ENCODE results near the gene HLA-DMA. TPM values are rescaled to one million over a fixed set of nuclear protein-coding genes. Genes with fewer than 3 reads are reported as not detected.

Gene HLA-DMA
- total and polyA plus RNA-seq, 9 of the 15 experiments (the other 6 are each of a cell fraction or from before 2014, with no cell fraction given), result 0.13 to 0.83 (median 0.51) TPM

DNA sequence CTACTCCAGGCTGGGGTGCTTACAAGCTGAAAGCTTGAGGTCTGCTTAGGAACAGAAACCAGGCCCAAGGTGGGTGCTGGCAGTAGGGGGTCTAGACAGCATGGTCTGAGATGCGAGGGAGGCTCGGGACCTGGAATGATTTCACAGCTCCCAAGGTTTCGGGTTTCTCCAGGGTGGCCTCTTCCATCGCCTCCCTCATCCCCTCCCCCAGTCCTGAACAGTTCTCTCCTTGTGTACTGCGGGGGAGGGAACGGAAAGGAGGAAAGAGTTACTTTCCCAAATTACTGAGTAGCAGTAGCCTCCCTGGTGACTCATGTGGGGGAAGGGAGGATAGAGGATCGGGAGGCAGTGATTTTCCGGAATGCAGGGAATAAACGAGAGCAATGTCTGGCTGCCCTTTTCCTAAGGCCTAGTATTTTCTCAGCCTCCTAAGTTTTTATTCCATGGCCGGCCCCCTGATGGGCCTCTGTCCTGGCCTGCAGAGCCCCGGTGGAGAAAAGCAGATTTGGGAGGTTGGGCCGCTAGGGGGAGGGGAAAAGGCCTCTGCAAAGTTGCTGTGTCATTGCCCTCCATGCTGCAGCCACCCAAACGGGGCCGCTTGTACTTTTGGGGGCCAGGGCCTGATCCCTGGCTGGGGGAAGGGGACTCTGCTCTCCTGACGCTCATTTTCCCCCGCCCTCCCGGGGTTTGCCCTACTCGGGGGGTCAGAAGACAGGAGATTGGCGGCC is 17.0 kb upstream of the HLA-DMA start (continued):
- 0 out of 2 replicates have a peak, but pooled peaks have one; percentile 13 for TF ChIP-seq E2F3 (CRISPR knock-in tag; IDR thresholded peaks at IDR 0.05)
- TF ChIP-seq, protein P1, sequence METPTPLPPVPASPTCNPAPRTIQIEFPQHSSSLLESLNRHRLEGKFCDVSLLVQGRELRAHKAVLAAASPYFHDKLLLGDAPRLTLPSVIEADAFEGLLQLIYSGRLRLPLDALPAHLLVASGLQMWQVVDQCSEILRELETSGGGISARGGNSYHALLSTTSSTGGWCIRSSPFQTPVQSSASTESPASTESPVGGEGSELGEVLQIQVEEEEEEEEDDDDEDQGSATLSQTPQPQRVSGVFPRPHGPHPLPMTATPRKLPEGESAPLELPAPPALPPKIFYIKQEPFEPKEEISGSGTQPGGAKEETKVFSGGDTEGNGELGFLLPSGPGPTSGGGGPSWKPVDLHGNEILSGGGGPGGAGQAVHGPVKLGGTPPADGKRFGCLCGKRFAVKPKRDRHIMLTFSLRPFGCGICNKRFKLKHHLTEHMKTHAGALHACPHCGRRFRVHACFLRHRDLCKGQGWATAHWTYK (CRISPR knock-in tag; IDR thresholded peaks at IDR 0.05), result no peak; the same call in 1 of the 2 replicates
- TF ChIP-seq RBM34 (IDR thresholded peaks at IDR 0.05; ENCODE audit: borderline replicate concordance, insufficient read depth, low read length), result no peak
- TF ChIP-seq, protein P2, sequence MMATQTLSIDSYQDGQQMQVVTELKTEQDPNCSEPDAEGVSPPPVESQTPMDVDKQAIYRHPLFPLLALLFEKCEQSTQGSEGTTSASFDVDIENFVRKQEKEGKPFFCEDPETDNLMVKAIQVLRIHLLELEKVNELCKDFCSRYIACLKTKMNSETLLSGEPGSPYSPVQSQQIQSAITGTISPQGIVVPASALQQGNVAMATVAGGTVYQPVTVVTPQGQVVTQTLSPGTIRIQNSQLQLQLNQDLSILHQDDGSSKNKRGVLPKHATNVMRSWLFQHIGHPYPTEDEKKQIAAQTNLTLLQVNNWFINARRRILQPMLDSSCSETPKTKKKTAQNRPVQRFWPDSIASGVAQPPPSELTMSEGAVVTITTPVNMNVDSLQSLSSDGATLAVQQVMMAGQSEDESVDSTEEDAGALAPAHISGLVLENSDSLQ (IDR thresholded peaks at IDR 0.05), result no peak
- no peak for TF ChIP-seq ZNF263 (CRISPR knock-in tag; IDR thresholded peaks at IDR 0.05; ENCODE audit: borderline replicate concordance)
- TF ChIP-seq DPF2 (IDR thresholded peaks at IDR 0.05), result peak; percentile 93
- TF ChIP-seq KDM5B (IDR thresholded peaks at IDR 0.05; ENCODE audit: insufficient replicate concordance, low read depth, low read length), result peak; percentile 80
- TF ChIP-seq ILF3 (IDR thresholded peaks at IDR 0.05; ENCODE audit: borderline replicate concordance), result no peak
- 0 out of 2 replicates have a peak, but pooled peaks have one; percentile 87 for TF ChIP-seq SREBF2 (CRISPR knock-in tag; IDR thresholded peaks at IDR 0.05)
- TF ChIP-seq ZNF134 (CRISPR knock-in tag; conservative IDR thresholded peaks at IDR 0.05), result no peak; the same call in 1 of the 2 replicates
- no peak for TF ChIP-seq ZBTB8A (IDR thresholded peaks at IDR 0.05; ENCODE audit: partially characterized antibody)
- TF ChIP-seq ZNF445 (CRISPR knock-in tag; IDR thresholded peaks at IDR 0.05; ENCODE audit: low read depth), result no peak
- TF ChIP-seq DIDO1 (tag; IDR thresholded peaks at IDR 0.05; ENCODE audit: low read depth), result peak; percentile 59; the same call in 1 of the 2 replicates
- no peak for TF ChIP-seq POLR2AphosphoS2 (IDR thresholded peaks at IDR 0.05; ENCODE audit: low read length)
- TF ChIP-seq, protein P3, sequence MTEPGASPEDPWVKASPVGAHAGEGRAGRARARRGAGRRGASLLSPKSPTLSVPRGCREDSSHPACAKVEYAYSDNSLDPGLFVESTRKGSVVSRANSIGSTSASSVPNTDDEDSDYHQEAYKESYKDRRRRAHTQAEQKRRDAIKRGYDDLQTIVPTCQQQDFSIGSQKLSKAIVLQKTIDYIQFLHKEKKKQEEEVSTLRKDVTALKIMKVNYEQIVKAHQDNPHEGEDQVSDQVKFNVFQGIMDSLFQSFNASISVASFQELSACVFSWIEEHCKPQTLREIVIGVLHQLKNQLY (CRISPR knock-in tag; conservative IDR thresholded peaks at IDR 0.05), result peak in 1 of 2 experiments; percentile 57; a peak in 1 of 4 replicates
- TF ChIP-seq, protein P4, sequence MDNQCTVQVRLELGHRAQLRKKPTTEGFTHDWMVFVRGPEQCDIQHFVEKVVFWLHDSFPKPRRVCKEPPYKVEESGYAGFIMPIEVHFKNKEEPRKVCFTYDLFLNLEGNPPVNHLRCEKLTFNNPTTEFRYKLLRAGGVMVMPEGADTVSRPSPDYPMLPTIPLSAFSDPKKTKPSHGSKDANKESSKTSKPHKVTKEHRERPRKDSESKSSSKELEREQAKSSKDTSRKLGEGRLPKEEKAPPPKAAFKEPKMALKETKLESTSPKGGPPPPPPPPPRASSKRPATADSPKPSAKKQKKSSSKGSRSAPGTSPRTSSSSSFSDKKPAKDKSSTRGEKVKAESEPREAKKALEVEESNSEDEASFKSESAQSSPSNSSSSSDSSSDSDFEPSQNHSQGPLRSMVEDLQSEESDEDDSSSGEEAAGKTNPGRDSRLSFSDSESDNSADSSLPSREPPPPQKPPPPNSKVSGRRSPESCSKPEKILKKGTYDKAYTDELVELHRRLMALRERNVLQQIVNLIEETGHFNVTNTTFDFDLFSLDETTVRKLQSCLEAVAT (IDR thresholded peaks at IDR 0.05), result peak; percentile 24 to 68; a peak in 3 of 4 replicates
- TF ChIP-seq SLC30A9 (CRISPR knock-in tag; IDR thresholded peaks at IDR 0.05), result no peak
- TF ChIP-seq, protein P5, sequence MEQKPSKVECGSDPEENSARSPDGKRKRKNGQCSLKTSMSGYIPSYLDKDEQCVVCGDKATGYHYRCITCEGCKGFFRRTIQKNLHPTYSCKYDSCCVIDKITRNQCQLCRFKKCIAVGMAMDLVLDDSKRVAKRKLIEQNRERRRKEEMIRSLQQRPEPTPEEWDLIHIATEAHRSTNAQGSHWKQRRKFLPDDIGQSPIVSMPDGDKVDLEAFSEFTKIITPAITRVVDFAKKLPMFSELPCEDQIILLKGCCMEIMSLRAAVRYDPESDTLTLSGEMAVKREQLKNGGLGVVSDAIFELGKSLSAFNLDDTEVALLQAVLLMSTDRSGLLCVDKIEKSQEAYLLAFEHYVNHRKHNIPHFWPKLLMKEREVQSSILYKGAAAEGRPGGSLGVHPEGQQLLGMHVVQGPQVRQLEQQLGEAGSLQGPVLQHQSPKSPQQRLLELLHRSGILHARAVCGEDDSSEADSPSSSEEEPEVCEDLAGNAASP (IDR thresholded peaks at IDR 0.05), result no peak
- TF ChIP-seq, protein P6, sequence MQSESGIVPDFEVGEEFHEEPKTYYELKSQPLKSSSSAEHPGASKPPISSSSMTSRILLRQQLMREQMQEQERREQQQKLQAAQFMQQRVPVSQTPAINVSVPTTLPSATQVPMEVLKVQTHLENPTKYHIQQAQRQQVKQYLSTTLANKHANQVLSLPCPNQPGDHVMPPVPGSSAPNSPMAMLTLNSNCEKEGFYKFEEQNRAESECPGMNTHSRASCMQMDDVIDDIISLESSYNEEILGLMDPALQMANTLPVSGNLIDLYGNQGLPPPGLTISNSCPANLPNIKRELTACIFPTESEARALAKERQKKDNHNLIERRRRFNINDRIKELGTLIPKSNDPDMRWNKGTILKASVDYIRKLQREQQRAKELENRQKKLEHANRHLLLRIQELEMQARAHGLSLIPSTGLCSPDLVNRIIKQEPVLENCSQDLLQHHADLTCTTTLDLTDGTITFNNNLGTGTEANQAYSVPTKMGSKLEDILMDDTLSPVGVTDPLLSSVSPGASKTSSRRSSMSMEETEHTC (IDR thresholded peaks at IDR 0.05), result no peak
- TF ChIP-seq MTA3 (IDR thresholded peaks at IDR 0.05; ENCODE audit: borderline replicate concordance), result no peak; the same call in 1 of the 2 replicates

All from K562 (cell line).